Measurements from ENCODE around the gene MYO3B. TPM values are rescaled to one million over a fixed set of nuclear protein-coding genes. Genes with fewer than 3 reads are reported as not detected.
"Not testable (repeated sequence)": the region's sequence is repeated elsewhere in the genome, so short reads cannot be mapped to it uniquely, and the experiment has no call there.

MYO3B gene
- total RNA-seq, 1 donor from 2014 or later: 0.05 TPM

GRCh38 chr2:170344663-170345346, 166.9 kb downstream of the MYO3B start:
- Histone ChIP-seq H3K4me1 (no peaks in the 10 kb centered on the region), H3K36me3 (no peaks in the 10 kb centered on the region), H3K27ac (replicated peaks) (no peak overlapping the region), H3K27me3 (ENCODE audit: low read depth) (peaks cover 13% of the 10 kb centered on the region), H3K4me3 (no peak overlapping the region), H3K9me3 (replicated peaks) (no peaks in the 10 kb centered on the region)
- intact Hi-C loops (cut with micrococcal nuclease): no loop called here
- no peak for DNase-seq
- no peak for TF ChIP-seq CTCF (IDR thresholded peaks at IDR 0.05; ENCODE audit: borderline replicate concordance)

GRCh38 chr2:170345607-170346006, 167.7 kb downstream of the MYO3B start:
- no peak for TF ChIP-seq CTCF (IDR thresholded peaks at IDR 0.05; ENCODE audit: borderline replicate concordance)
- DNase-seq: no peak
- no peak overlapping the region for H3K4me3 ChIP-seq

GRCh38 chr2:170349269-170349668, 171.3 kb downstream of the MYO3B start:
- H3K9me3 ChIP-seq (replicated peaks); DNase-seq; H3K27ac ChIP-seq (replicated peaks); H3K36me3 ChIP-seq; H3K4me3 ChIP-seq; intact Hi-C loops (cut with micrococcal nuclease); H3K4me1 ChIP-seq: not testable (repeated sequence)
- H3K27me3 ChIP-seq (ENCODE audit: low read depth): peaks cover 40% of the 10 kb centered on the region

More at GRCh38 chr2:170345607-170346006, 167.7 kb downstream of the MYO3B start:
- Histone ChIP-seq H3K9me3 (replicated peaks) (no peaks in the 10 kb centered on the region), H3K27me3 (ENCODE audit: low read depth) (peaks cover 15% of the 10 kb centered on the region), H3K36me3 (no peaks in the 10 kb centered on the region), H3K4me1 (no peaks in the 10 kb centered on the region), H3K27ac (replicated peaks) (no peak overlapping the region)
- intact Hi-C loops (cut with micrococcal nuclease): no loop called here

- Histone ChIP-seq H3K27me3 (ENCODE audit: low read depth) (peaks cover 40% of the 10 kb centered on the region), H3K9me3 (replicated peaks) (no peaks in the 10 kb centered on the region), H3K36me3 (no peaks in the 10 kb centered on the region), H3K4me3 (no peak overlapping the region), H3K4me1 (no peaks in the 10 kb centered on the region), H3K27ac (replicated peaks) (no peak overlapping the region)
- DNase-seq: no peak
- no peak for TF ChIP-seq CTCF (IDR thresholded peaks at IDR 0.05; ENCODE audit: borderline replicate concordance)
- intact Hi-C loops (cut with micrococcal nuclease): no loop called here
These were observed 173.2 kb downstream of the MYO3B start for GRCh38 chr2:170350929-170351826.

- Histone ChIP-seq H3K27me3 (ENCODE audit: low read depth) (peaks cover 54% of the 10 kb centered on the region), H3K4me1 (no peaks in the 10 kb centered on the region), H3K9me3 (replicated peaks) (no peaks in the 10 kb centered on the region), H3K4me3 (no peak overlapping the region), H3K36me3 (no peaks in the 10 kb centered on the region), H3K27ac (replicated peaks) (no peak overlapping the region)
- no peak for DNase-seq
- intact Hi-C loops (cut with micrococcal nuclease): no loop called here
- TF ChIP-seq CTCF (IDR thresholded peaks at IDR 0.05; ENCODE audit: borderline replicate concordance): no peak
These were observed 175.8 kb downstream of the MYO3B start for GRCh38 chr2:170353723-170354122.

- Histone ChIP-seq H3K27me3 (ENCODE audit: low read depth) (peaks cover 61% of the 10 kb centered on the region), H3K9me3 (replicated peaks) (no peaks in the 10 kb centered on the region), H3K36me3 (no peaks in the 10 kb centered on the region), H3K27ac (replicated peaks) (no peak overlapping the region), H3K4me3 (no peak overlapping the region), H3K4me1 (no peaks in the 10 kb centered on the region)
- intact Hi-C loops (cut with micrococcal nuclease): no loop called here
- no peak for DNase-seq
- no peak for TF ChIP-seq CTCF (IDR thresholded peaks at IDR 0.05; ENCODE audit: borderline replicate concordance)
These were observed 176.4 kb downstream of the MYO3B start for GRCh38 chr2:170354388-170354787.
